Measurements from ENCODE around the gene TYW5. TPM values are rescaled to one million over a fixed set of nuclear protein-coding genes. Genes with fewer than 3 reads are reported as not detected.

The TYW5 gene
- total RNA-seq, 4 donors from 2014 or later, result 4.9 to 27.1 (median 11.4) TPM

GRCh38 chr2:199956062-199956380 is 730 bp upstream of the TYW5 start:
- Histone ChIP-seq H3K36me3 (peaks cover 0 to 16% (median 6%) of the 10 kb centered on the region in 4 donors), H3K27me3 (no peaks in the 10 kb centered on the region), H3K9me3 (no peaks in the 10 kb centered on the region), H3K4me3 (peak overlapping the region; percentile 56 to 98 (median 84)), H3K27ac (peak overlapping the region; percentile 92 to 96 (median 94)), H3K4me1 (peaks cover 12 to 47% (median 24%) of the 10 kb centered on the region in 4 donors)
- TF ChIP-seq POLR2A (IDR thresholded peaks at IDR 0.05), result no peak
- no peak for TF ChIP-seq POLR2AphosphoS5 (IDR thresholded peaks at IDR 0.05)
- no peak for TF ChIP-seq CTCF (IDR thresholded peaks at IDR 0.05)
- no peak for TF ChIP-seq EP300 (IDR thresholded peaks at IDR 0.05; ENCODE audit: low read depth)
- intact Hi-C loops (cut with DNase I; ENCODE audit: low total_unique reads) (no loop called here), in situ Hi-C loops (cut with MboI; ENCODE audit: low pct_ligation_motif_present in 1 of 4, low pct_unique_long_range_greater_than_20kb in 1 of 4, low sequenced_read_pairs in 3 of 4) (loop anchor here in 1 of 4 donors (25.0 kb wide), 1 partner anchor 756 kb away; no protein-coding TSS in a partner anchor)
- 3% methylated on average over 10 of the region's 10 CpGs; no CpG with 5 or more reads in 1 of the 2 donors for WGBS, 2 donors (ENCODE audit: low coverage in 1 of 2)
- no peak for DNase-seq

GRCh38 chr2:199955007-199955338 is 318 bp downstream of the TYW5 start:
- Histone ChIP-seq H3K9me3 (no peaks in the 10 kb centered on the region), H3K27ac (peak overlapping the region; percentile 92 to 96 (median 94)), H3K4me1 (peaks cover 12 to 47% (median 24%) of the 10 kb centered on the region in 4 donors), H3K36me3 (peaks cover 0 to 7% (median under 1%) of the 10 kb centered on the region in 4 donors), H3K4me3 (peak overlapping the region; percentile 56 to 98 (median 84)), H3K27me3 (no peaks in the 10 kb centered on the region)
- intact Hi-C loops (cut with DNase I; ENCODE audit: low total_unique reads), result no loop called here
- TF ChIP-seq CTCF (IDR thresholded peaks at IDR 0.05), result no peak
- WGBS, 2 donors (ENCODE audit: low coverage in 1 of 2), result 0% methylated on average over 3 to 13 of the region's 13 CpGs
- in situ Hi-C loops (cut with MboI; ENCODE audit: low pct_ligation_motif_present in 1 of 4, low pct_unique_long_range_greater_than_20kb in 1 of 4, low sequenced_read_pairs in 3 of 4), result loop anchor here in 1 of 4 donors (25.0 kb wide), 1 partner anchor 757 kb away; no protein-coding TSS in a partner anchor
- DNase-seq, result no peak

GRCh38 chr2:199951023-199951422 is 4.3 kb downstream of the TYW5 start:
- in situ Hi-C loops (cut with MboI; ENCODE audit: low pct_ligation_motif_present in 1 of 4, low pct_unique_long_range_greater_than_20kb in 1 of 4, low sequenced_read_pairs in 3 of 4) (loop anchor here in 1 of 4 donors (25.0 kb wide), 1 partner anchor 761 kb away; no protein-coding TSS in a partner anchor), intact Hi-C loops (cut with DNase I; ENCODE audit: low total_unique reads) (no loop called here)
- Histone ChIP-seq H3K9me3 (no peaks in the 10 kb centered on the region), H3K4me3 (no peak overlapping the region), H3K27ac (no peak overlapping the region), H3K27me3 (no peaks in the 10 kb centered on the region), H3K4me1 (peaks cover 8 to 25% (median 14%) of the 10 kb centered on the region in 4 donors), H3K36me3 (peaks cover 0 to 22% (median 6%) of the 10 kb centered on the region in 4 donors)
- no peak for TF ChIP-seq CTCF (IDR thresholded peaks at IDR 0.05)
- TF ChIP-seq POLR2AphosphoS5 (IDR thresholded peaks at IDR 0.05), result no peak
- no peak for TF ChIP-seq EP300 (IDR thresholded peaks at IDR 0.05; ENCODE audit: low read depth)
- TF ChIP-seq POLR2A (IDR thresholded peaks at IDR 0.05), result no peak
- WGBS, 2 donors (ENCODE audit: low coverage in 1 of 2), result 28 to 33% methylated on average over 1 of the region's 1 CpG
- DNase-seq, result no peak

GRCh38 chr2:199950396-199950795 is 4.9 kb downstream of the TYW5 start:
- no peak for TF ChIP-seq POLR2A (IDR thresholded peaks at IDR 0.05)
- no peak for TF ChIP-seq POLR2AphosphoS5 (IDR thresholded peaks at IDR 0.05)
- TF ChIP-seq EP300 (IDR thresholded peaks at IDR 0.05; ENCODE audit: low read depth), result no peak
- no peak for TF ChIP-seq CTCF (IDR thresholded peaks at IDR 0.05)
- in situ Hi-C loops (cut with MboI; ENCODE audit: low pct_ligation_motif_present in 1 of 4, low pct_unique_long_range_greater_than_20kb in 1 of 4, low sequenced_read_pairs in 3 of 4), result loop anchor here in 1 of 4 donors (25.0 kb wide), 1 partner anchor 762 kb away; no protein-coding TSS in a partner anchor
- Histone ChIP-seq H3K4me3 (no peak overlapping the region), H3K27me3 (no peaks in the 10 kb centered on the region), H3K27ac (no peak overlapping the region), H3K36me3 (peaks cover 0 to 23% (median 8%) of the 10 kb centered on the region in 4 donors), H3K4me1 (peaks cover 8 to 25% (median 14%) of the 10 kb centered on the region in 4 donors), H3K9me3 (no peaks in the 10 kb centered on the region)
- intact Hi-C loops (cut with DNase I; ENCODE audit: low total_unique reads), result no loop called here
- no peak for DNase-seq
- 87 to 100% methylated on average over 2 to 5 of the region's 5 CpGs for WGBS, 2 donors (ENCODE audit: low coverage in 1 of 2)
